C4-2B (cell line): ENCODE results near the gene KRT1.

ENCODE experiments used
- CTCF ChIP-seq: fragments of 450-650 bp; conservative IDR thresholded peaks from 2 replicates; pipeline ENCODE4 v1.5.1; 2017; ENCODE audit warnings: mild to moderate bottlenecking
- ZFX ChIP-seq: fragments of 450-650 bp; IDR thresholded peaks from 2 replicates; pipeline ENCODE4 v1.6.1; 2017

GRCh38 chr12:52650520-52651081, 29.6 kb downstream of the KRT1 start:
- TF ChIP-seq CTCF = no peak
- no peak for TF ChIP-seq ZFX
